CD14-positive monocyte (primary cell): ENCODE results near the gene INPPL1. TPM values are rescaled to one million over a fixed set of nuclear protein-coding genes. Genes with fewer than 3 reads are reported as not detected.

Source experiments
- DNase-seq, 3 donors: peaks; one replicate each; pipeline ENCODE4 v3.0.0-alpha.2; 2011 to 2022
- H2AFZ ChIP-seq: 2 replicates; pipeline ENCODE4 v1.6.0; 2012; ENCODE audit warnings: mild to moderate bottlenecking, low read depth, low read length, inconsistent platforms; ENCODE audit not compliant: insufficient read depth, poor library complexity, severe bottlenecking
- H3K27ac ChIP-seq, 2 donors: 1 replicate in 1 of 2; 2 replicates in 1 of 2; pipeline ENCODE4 v1.5.1; 2012 to 2013; ENCODE audit warnings: low read length in 2 of 2, control low read depth in 1 of 2, inconsistent platforms in 1 of 2, low read depth in 1 of 2, mild to moderate bottlenecking in 1 of 2
- H3K27me3 ChIP-seq, 2 donors: one replicate each; pipeline versions ENCODE4 v1.6.0 to v1.6.1; 2011 to 2013; ENCODE audit warnings: low read length in 2 of 2; ENCODE audit not compliant: control insufficient read depth in 2 of 2, insufficient read depth in 2 of 2
- H3K36me3 ChIP-seq, 2 donors: replicated peaks in 1 of 2; 1 replicate in 1 of 2; 2 replicates in 1 of 2; pipeline versions ENCODE4 v1.5.1 to v1.6.1; 2012 to 2013; ENCODE audit warnings: low read length in 2 of 2, control low read depth in 1 of 2, inconsistent platforms in 1 of 2, mild to moderate bottlenecking in 1 of 2; ENCODE audit not compliant: insufficient read depth in 2 of 2, control insufficient read depth in 1 of 2
- H3K4me1 ChIP-seq, 2 donors: 1 replicate in 1 of 2; 2 replicates in 1 of 2; pipeline versions ENCODE4 v1.5.1 to v1.6.1; 2012 to 2013; ENCODE audit warnings: low read length in 2 of 2, control low read depth in 1 of 2, inconsistent platforms in 1 of 2, mild to moderate bottlenecking in 1 of 2, moderate library complexity in 1 of 2; ENCODE audit not compliant: insufficient read depth in 2 of 2, control insufficient read depth in 1 of 2
- H3K4me2 ChIP-seq: replicated peaks from 2 replicates; pipeline ENCODE3; 2012; ENCODE audit warnings: low read length, moderate library complexity, mild to moderate bottlenecking; ENCODE audit not compliant: poor library complexity, severe bottlenecking; ENCODE audit errors: extremely low read depth
- H3K4me3 ChIP-seq, 3 experiments: fragments of 200-600 bp in 1 of 3; sonication (generic) in 1 of 3; replicated peaks in 1 of 3; 1 replicate in 2 of 3; 2 replicates in 1 of 3; pipeline ENCODE4 v1.5.1; 2011 to 2013; ENCODE audit warnings: low read length in 3 of 3, mild to moderate bottlenecking in 3 of 3, control low read depth in 2 of 3, low read depth in 2 of 3, inconsistent platforms in 1 of 3, moderate library complexity in 1 of 3
- H3K79me2 ChIP-seq: 2 replicates; pipeline ENCODE4 v1.6.0; 2012; ENCODE audit warnings: mild to moderate bottlenecking, control low read depth, inconsistent platforms, low read length, moderate library complexity; ENCODE audit not compliant: insufficient read depth
- H3K9ac ChIP-seq: 2 replicates; pipeline ENCODE4 v1.6.0; 2017; ENCODE audit warnings: low read length, mild to moderate bottlenecking; ENCODE audit not compliant: insufficient read depth, poor library complexity, severe bottlenecking
- H3K9me3 ChIP-seq, 2 donors: replicated peaks in 1 of 2; 1 replicate in 1 of 2; 2 replicates in 1 of 2; pipeline versions ENCODE4 v1.5.1 to v1.6.1; 2012 to 2013; ENCODE audit warnings: low read length in 2 of 2, control low read depth in 1 of 2; ENCODE audit not compliant: control insufficient read depth in 1 of 2, insufficient read depth in 1 of 2
- H4K20me1 ChIP-seq: 2 replicates; pipeline ENCODE4 v1.6.0; 2012; ENCODE audit warnings: mild to moderate bottlenecking, low read length, control low read depth, moderate library complexity; ENCODE audit not compliant: insufficient read depth
- H3K27ac Mint-ChIP-seq, 7 donors: one replicate each; pipeline ENCODE4 v1.8.0; 2020; ENCODE audit warnings: mild to moderate bottlenecking in 7 of 7, mixed read lengths in 7 of 7, moderate library complexity in 6 of 7, inconsistent platforms in 2 of 7
- H3K27me3 Mint-ChIP-seq, 3 donors: one replicate each; pipeline ENCODE4 v1.8.0; 2021 to 2022; ENCODE audit warnings: low read depth in 3 of 3, mild to moderate bottlenecking in 3 of 3, mixed read lengths in 3 of 3, moderate library complexity in 3 of 3, inconsistent platforms in 1 of 3
- H3K36me3 Mint-ChIP-seq, 2 donors: one replicate each; pipeline ENCODE4 v1.8.0; 2020; ENCODE audit warnings: mixed read lengths in 2 of 2, inconsistent platforms in 1 of 2, mild to moderate bottlenecking in 1 of 2
- H3K4me1 Mint-ChIP-seq: one replicate; pipeline ENCODE4 v1.8.0; 2020; ENCODE audit warnings: mild to moderate bottlenecking, mixed read lengths
- H3K4me3 Mint-ChIP-seq, 2 donors: one replicate each; pipeline ENCODE4 v1.8.0; 2020; ENCODE audit warnings: mild to moderate bottlenecking in 2 of 2, mixed read lengths in 2 of 2, moderate library complexity in 1 of 2
- H3K9me3 Mint-ChIP-seq, 7 donors: one replicate each; pipeline ENCODE4 v1.8.0; 2020 to 2022; ENCODE audit warnings: mixed read lengths in 7 of 7, mild to moderate bottlenecking in 6 of 7, moderate library complexity in 6 of 7, inconsistent platforms in 2 of 7
- WGBS: methylation state at CpG from one replicate; pipeline ENCODE4 v1.1.5; 2013; ENCODE audit warnings: missing lambda C conversion rate; ENCODE audit not compliant: insufficient coverage; 5-methylcytosine and 5-hydroxymethylcytosine counted together
- intact Hi-C, 2 donors: fragments of 100-400 bp; cut with micrococcal nuclease; formaldehyde crosslinking; loops; one replicate each; pipeline versions ENCODE4 v1.15.0 to v1.15.1; 2023
- polyA plus RNA-seq, 3 donors: library from polyadenylated mRNA; depleted of rRNA in 1 of 3; unstranded in 2 of 3; stranded (reverse) in 1 of 3; fragments of 300-500 nt in 2 of 3; fragments of >200 nt in 1 of 3; fragmentation: Illumina TruSeq in 2 of 3; gene quantifications; 1 replicate in 2 of 3; 2 replicates in 1 of 3; pipeline ENCODE4 v1.2.3, GENCODE V29; 2012 to 2021
- TF ChIP-seq, protein P1 (sequence below): fragments of 200-600 bp; IDR thresholded peaks from one replicate; pipeline ENCODE4 v1.8.0; 2022; ENCODE audit warnings: antibody characterized with exemption, mild to moderate bottlenecking

INPPL1 gene
- polyA plus RNA-seq, 3 donors = 11.8 to 390 (median 12.6) TPM

DNA sequence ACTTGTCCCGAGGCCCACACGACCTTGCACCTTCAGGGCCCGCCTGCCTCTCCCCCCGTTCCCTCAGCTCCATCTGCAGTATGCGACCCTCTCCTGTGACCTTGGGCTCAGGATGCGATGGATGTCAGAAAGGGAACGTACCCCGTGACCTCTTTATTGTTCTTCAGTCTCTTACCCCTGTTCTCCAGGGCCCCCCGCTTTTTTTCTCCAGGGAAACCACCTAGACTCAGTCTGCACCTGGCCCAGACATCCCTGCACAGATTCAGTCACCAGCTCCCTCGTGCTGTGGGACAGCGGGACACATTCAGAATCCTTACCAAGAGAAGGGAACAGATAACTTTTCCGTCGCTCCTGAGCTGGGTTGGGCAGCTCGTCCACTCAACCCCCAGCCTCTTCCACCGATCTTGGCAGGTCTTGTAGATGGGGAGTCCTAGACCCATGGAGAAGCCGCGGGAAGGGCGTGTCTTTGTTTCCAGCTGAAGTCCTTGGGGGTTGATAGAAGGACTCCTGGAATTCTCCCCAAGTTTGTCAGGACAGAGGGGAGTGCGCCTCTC, 20.8 kb downstream of the INPPL1 start:
- intact Hi-C loops = no loop called here
- no peaks in the 10 kb centered on the region for H3K36me3 ChIP-seq
- peaks cover 7 to 20% of the 10 kb centered on the region in 2 donors for H3K36me3 Mint-ChIP-seq
- peaks cover 0 to 35% of the 10 kb centered on the region in 2 donors for H3K9me3 ChIP-seq
- no peak overlapping the region for H3K4me3 ChIP-seq
- H3K79me2 ChIP-seq = no peaks in the 10 kb centered on the region
- WGBS = 21% methylated on average over 6 of the region's 19 CpGs
- H3K27me3 ChIP-seq = peaks cover 64 to 81% of the 10 kb centered on the region in 2 donors
- TF ChIP-seq, protein P1, sequence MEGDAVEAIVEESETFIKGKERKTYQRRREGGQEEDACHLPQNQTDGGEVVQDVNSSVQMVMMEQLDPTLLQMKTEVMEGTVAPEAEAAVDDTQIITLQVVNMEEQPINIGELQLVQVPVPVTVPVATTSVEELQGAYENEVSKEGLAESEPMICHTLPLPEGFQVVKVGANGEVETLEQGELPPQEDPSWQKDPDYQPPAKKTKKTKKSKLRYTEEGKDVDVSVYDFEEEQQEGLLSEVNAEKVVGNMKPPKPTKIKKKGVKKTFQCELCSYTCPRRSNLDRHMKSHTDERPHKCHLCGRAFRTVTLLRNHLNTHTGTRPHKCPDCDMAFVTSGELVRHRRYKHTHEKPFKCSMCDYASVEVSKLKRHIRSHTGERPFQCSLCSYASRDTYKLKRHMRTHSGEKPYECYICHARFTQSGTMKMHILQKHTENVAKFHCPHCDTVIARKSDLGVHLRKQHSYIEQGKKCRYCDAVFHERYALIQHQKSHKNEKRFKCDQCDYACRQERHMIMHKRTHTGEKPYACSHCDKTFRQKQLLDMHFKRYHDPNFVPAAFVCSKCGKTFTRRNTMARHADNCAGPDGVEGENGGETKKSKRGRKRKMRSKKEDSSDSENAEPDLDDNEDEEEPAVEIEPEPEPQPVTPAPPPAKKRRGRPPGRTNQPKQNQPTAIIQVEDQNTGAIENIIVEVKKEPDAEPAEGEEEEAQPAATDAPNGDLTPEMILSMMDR = no peak
- H3K9me3 Mint-ChIP-seq = peaks cover 7 to 33% (median 14%) of the 10 kb centered on the region in 7 donors
- no peak overlapping the region for H3K4me3 Mint-ChIP-seq
- no peak overlapping the region for H2AFZ ChIP-seq
- peaks cover 2% of the 10 kb centered on the region for H4K20me1 ChIP-seq
- peaks cover 44 to 56% (median 46%) of the 10 kb centered on the region in 3 donors for H3K27me3 Mint-ChIP-seq
- H3K27ac ChIP-seq = no peak overlapping the region
- no peak overlapping the region for H3K9ac ChIP-seq
- peaks cover 7 to 14% of the 10 kb centered on the region in 2 donors for H3K4me1 ChIP-seq
- peaks cover 31% of the 10 kb centered on the region for H3K4me1 Mint-ChIP-seq
- no peak for DNase-seq
- H3K27ac Mint-ChIP-seq = no peak overlapping the region
- H3K4me2 ChIP-seq = no peak overlapping the region

DNA sequence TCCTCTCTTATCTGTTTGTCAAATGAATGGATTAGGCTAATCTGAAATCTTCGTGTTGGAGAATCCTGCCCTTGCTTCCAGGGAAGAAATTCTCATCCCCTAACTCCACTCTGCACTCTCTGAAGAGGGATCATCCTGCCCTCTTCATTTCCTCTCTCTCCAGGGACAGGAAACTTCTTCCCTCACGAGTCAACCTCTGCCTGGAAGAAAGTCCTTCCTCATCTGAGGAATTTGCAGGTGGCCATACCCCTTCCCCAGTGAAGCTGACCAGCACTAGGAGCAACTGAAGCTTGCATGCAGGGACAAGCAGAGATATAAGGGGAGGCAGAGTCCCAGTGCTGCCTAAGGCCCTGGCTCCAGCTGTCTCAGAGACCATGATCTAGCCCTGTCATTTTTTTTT, 23.0 kb downstream of the INPPL1 start:
- H3K9ac ChIP-seq = no peak overlapping the region
- TF ChIP-seq, protein P1 = no peak
- H3K79me2 ChIP-seq = no peaks in the 10 kb centered on the region
- Mint-ChIP-seq H3K4me3 (no peak overlapping the region), H3K4me1 (peaks cover 11% of the 10 kb centered on the region), H3K27ac (no peak overlapping the region), H3K27me3 (peaks cover 33 to 41% (median 35%) of the 10 kb centered on the region in 3 donors), H3K36me3 (peaks cover 0 to 14% of the 10 kb centered on the region in 2 donors), H3K9me3 (peaks cover 0 to 18% (median 9%) of the 10 kb centered on the region in 7 donors)
- H2AFZ ChIP-seq = no peak overlapping the region
- intact Hi-C loops = no loop called here
- peaks cover 45 to 70% of the 10 kb centered on the region in 2 donors for H3K27me3 ChIP-seq
- H4K20me1 ChIP-seq = no peaks in the 10 kb centered on the region
- H3K4me2 ChIP-seq = no peak overlapping the region
- DNase-seq = no peak
- H3K4me3 ChIP-seq = no peak overlapping the region
- H3K9me3 ChIP-seq = peaks cover 0 to 26% of the 10 kb centered on the region in 2 donors
- H3K27ac ChIP-seq = no peak overlapping the region
- H3K4me1 ChIP-seq = peaks cover 0 to 4% of the 10 kb centered on the region in 2 donors
- WGBS = no CpG with 5 or more reads among the region's 2 CpGs
- no peaks in the 10 kb centered on the region for H3K36me3 ChIP-seq
